Astrocyte of the cerebellum (primary cell): Measurements from ENCODE around the gene PORCN.

ENCODE experiments used
- DNase-seq: peaks from one replicate; pipeline ENCODE4 v3.0.0-alpha.2; 2011; ENCODE audit warnings: low read depth
- H3K4me3 ChIP-seq: 2 replicates; pipeline ENCODE4 v1.5.1; 2011; ENCODE audit warnings: mild to moderate bottlenecking, low read depth, low read length, moderate library complexity
- in situ Hi-C: cut with HindIII; loops from 2 replicates; pipeline ENCODE4 v1.10.0; 2017; ENCODE audit warnings: low sequenced_read_pairs
- TF ChIP-seq, protein P1 (sequence below): IDR thresholded peaks from 2 replicates; pipeline ENCODE4 v1.5.1; 2012; ENCODE audit warnings: low read length, low read depth, moderate library complexity, mild to moderate bottlenecking; ENCODE audit errors: missing control alignments

PORCN gene

DNA sequence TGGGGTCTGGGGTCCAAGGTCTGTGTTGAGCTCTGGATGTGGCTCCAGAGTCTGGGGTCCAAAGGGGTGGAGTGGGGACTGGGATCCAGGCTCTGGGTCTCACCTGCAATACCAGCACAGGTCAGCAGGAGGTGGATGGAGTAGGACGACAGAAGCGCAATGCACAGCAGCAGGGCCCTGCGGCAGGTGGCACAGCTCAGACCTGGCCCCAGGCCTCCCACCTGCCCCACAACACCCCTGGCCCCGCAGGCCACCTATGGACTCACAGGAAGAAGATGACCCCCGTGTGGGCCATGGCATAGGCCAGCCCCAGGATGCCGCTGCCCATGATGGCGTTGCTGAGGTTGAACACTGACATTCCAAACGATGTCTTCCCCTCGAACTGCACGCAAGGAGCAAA lies 42.1 kb upstream of the PORCN start:
- H3K4me3 ChIP-seq = no peak overlapping the region
- no peak for DNase-seq
- in situ Hi-C loops = no loop called here
- TF ChIP-seq, protein P1, sequence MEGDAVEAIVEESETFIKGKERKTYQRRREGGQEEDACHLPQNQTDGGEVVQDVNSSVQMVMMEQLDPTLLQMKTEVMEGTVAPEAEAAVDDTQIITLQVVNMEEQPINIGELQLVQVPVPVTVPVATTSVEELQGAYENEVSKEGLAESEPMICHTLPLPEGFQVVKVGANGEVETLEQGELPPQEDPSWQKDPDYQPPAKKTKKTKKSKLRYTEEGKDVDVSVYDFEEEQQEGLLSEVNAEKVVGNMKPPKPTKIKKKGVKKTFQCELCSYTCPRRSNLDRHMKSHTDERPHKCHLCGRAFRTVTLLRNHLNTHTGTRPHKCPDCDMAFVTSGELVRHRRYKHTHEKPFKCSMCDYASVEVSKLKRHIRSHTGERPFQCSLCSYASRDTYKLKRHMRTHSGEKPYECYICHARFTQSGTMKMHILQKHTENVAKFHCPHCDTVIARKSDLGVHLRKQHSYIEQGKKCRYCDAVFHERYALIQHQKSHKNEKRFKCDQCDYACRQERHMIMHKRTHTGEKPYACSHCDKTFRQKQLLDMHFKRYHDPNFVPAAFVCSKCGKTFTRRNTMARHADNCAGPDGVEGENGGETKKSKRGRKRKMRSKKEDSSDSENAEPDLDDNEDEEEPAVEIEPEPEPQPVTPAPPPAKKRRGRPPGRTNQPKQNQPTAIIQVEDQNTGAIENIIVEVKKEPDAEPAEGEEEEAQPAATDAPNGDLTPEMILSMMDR = peak; percentile 14

- no peak overlapping the region for H3K4me3 ChIP-seq
- DNase-seq = no peak
- TF ChIP-seq, protein P1 = no peak
- in situ Hi-C loops = no loop called here
Observed at GRCh38 chrX:48467281-48467761, 41.5 kb upstream of the PORCN start.

GRCh38 chrX:48468247-48468671 lies 40.5 kb upstream of the PORCN start:
- TF ChIP-seq, protein P1 = no peak
- in situ Hi-C loops = no loop called here
- no peak for DNase-seq
- peak overlapping the region; percentile 26 for H3K4me3 ChIP-seq

GRCh38 chrX:48468693-48469691 lies 39.8 kb upstream of the PORCN start:
- no peak for DNase-seq
- TF ChIP-seq, protein P1 = peak; percentile 10
- peak overlapping the region; percentile 26 for H3K4me3 ChIP-seq
- in situ Hi-C loops = no loop called here

DNA sequence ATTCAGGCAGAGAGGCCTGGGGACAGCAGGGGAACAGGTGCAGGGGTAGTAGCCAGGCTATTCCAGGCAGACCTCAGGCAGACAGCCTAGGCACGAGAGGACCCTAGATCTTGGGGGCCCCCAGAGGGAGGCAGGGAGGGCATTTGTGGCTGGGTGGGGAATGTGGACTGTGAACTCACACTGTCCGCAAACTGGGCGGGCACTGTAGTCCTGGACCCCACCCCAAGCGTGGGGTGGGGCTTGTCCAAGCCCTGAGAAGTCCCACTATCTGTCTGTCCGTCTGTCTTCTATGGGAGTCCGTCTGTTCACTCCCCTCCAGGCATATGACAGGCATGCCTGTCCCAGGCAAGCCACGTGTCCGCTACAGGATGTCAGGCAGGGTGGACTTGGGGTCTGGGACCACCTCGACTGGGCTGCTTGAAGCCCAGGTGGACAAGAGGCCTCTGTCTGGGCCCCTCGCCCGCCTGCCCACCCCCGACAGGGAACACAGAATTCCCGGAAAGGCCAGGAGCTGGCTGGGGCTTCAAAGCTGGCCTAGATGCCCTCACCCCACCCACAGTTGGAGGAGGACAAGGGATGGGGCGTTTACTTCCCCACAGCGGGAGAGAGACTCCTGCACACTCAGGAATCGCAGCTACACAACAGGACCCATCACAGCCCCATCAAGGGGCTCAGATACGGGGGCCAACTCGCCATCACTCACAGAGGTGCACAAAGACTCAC lies 38.5 kb upstream of the PORCN start, which contains the start of gene SLC38A5:
Gene SLC38A5 (minus strand): TSS at position 151 of the 723 bp plus-strand sequence. CDS start 2,336 bp downstream, outside the sequence.
- no peak for DNase-seq
- in situ Hi-C loops = no loop called here
- TF ChIP-seq, protein P1 = no peak
- peak within 1 kb of the TSS; percentile 26 for H3K4me3 ChIP-seq

- in situ Hi-C loops = no loop called here
Observed at GRCh38 chrX:48470833-48471118, 38.0 kb upstream of the PORCN start.

More at GRCh38 chrX:48470833-48471118, 38.0 kb upstream of the PORCN start:
- DNase-seq = no peak
- H3K4me3 ChIP-seq = no peak overlapping the region
- TF ChIP-seq, protein P1 = no peak
